SK-N-SH treated with all-trans-retinoic acid at 6 μM for 48 hours (cell line): ENCODE data around the gene UBE2Q1.

Experiments used
- ARNTL ChIP-seq: fragments of 450-650 bp; formaldehyde crosslinking; IDR thresholded peaks from 2 replicates; pipeline ENCODE4 v1.5.0; 2020; ENCODE audit warnings: low read depth, mild to moderate bottlenecking, moderate library complexity, borderline replicate concordance
- BACH2 ChIP-seq: fragments of 250-450 bp; sonication (Bioruptor Pico); IDR thresholded peaks from 2 replicates; pipeline ENCODE4 v1.9.0; 2021; ENCODE audit warnings: mild to moderate bottlenecking, borderline replicate concordance
- CREB5 ChIP-seq: fragments of 250-450 bp; sonication (Bioruptor Pico); IDR thresholded peaks from 2 replicates; pipeline ENCODE4 v1.5.1; 2020; ENCODE audit warnings: low read depth, mild to moderate bottlenecking, moderate library complexity
- OSR1 ChIP-seq: fragments of 250-450 bp; sonication (Bioruptor Pico); IDR thresholded peaks from 2 replicates; pipeline ENCODE4 v1.8.0; 2022; ENCODE audit warnings: moderate library complexity, mild to moderate bottlenecking, inconsistent platforms
- PATZ1 ChIP-seq: fragments of 250-450 bp; sonication (Bioruptor Pico); IDR thresholded peaks from 2 replicates; pipeline ENCODE4 v1.8.0; 2020; ENCODE audit warnings: mild to moderate bottlenecking, moderate library complexity, borderline replicate concordance
- TCF4 ChIP-seq: fragments of 250-450 bp; sonication (Bioruptor Pico); IDR thresholded peaks from 2 replicates; pipeline ENCODE4 v1.8.0; 2021; ENCODE audit warnings: mild to moderate bottlenecking, moderate library complexity, borderline replicate concordance
- ZFP3 ChIP-seq: fragments of 250-450 bp; sonication (Bioruptor Pico); IDR thresholded peaks from 2 replicates; pipeline ENCODE4 v1.5.0; 2020; ENCODE audit warnings: mild to moderate bottlenecking, moderate library complexity
- ZFP30 ChIP-seq: fragments of 450-650 bp; formaldehyde crosslinking; IDR thresholded peaks from 2 replicates; pipeline ENCODE4 v1.5.0; 2022; ENCODE audit warnings: mild to moderate bottlenecking, moderate library complexity
- ZNF565 ChIP-seq: fragments of 450-650 bp; formaldehyde crosslinking; conservative IDR thresholded peaks from 2 replicates; pipeline ENCODE4 v1.5.0; 2020; ENCODE audit warnings: low read depth, mild to moderate bottlenecking, moderate library complexity
- ZNF70 ChIP-seq: fragments of 450-650 bp; formaldehyde crosslinking; IDR thresholded peaks from 2 replicates; pipeline ENCODE4 v1.5.0; 2020; ENCODE audit warnings: mild to moderate bottlenecking, moderate library complexity

GRCh38 chr1:154559466-154560044, 1.1 kb upstream of the UBE2Q1 start:
- TF ChIP-seq CREB5 (CRISPR knock-in tag): no peak
- no peak for TF ChIP-seq ZNF70 (CRISPR knock-in tag)
- TF ChIP-seq ARNTL (CRISPR knock-in tag): no peak
- TF ChIP-seq ZFP3: no peak
- TF ChIP-seq PATZ1: no peak
- no peak for TF ChIP-seq TCF4 (CRISPR knock-in tag)
- no peak for TF ChIP-seq ZNF565 (CRISPR knock-in tag)
- no peak for TF ChIP-seq OSR1 (CRISPR knock-in tag)
- no peak for TF ChIP-seq ZFP30 (CRISPR knock-in tag)
- TF ChIP-seq BACH2 (CRISPR knock-in tag): no peak
